GM12878 (cell line): Measurements from ENCODE around the gene ETV6. TPM values are rescaled to one million over a fixed set of nuclear protein-coding genes. Genes with fewer than 3 reads are reported as not detected.

ENCODE experiments used
- ATAC-seq: fragments of 200-7000 bp; cut with Tn5 transposase; 3 replicates; pipeline ENCODE4 v1.9.1; 2020; ENCODE audit warnings: mild to moderate bottlenecking, moderate library complexity
- BruUV-seq: library from RNA; stranded (reverse); fragments of 400-500 nt; replicated peaks from 2 replicates; lab custom pipeline; 2021; lab: Mats Ljungman, UMichigan
- CTCF ChIA-PET: fragments of 300-600 bp; sonication (Branson Sonifier 250); formaldehyde crosslinking; extraction: SDS; loops from one replicate; lab custom pipeline; 2021; ENCODE audit warnings: inconsistent platforms; lab: Yijun Ruan, JAX
- POLR2A ChIA-PET: fragments of 350-600 bp; formaldehyde crosslinking; extraction: SDS; loops from one replicate; lab custom pipeline; 2021; ENCODE audit warnings: inconsistent platforms; lab: Charles Lee
- RAD21 ChIA-PET: fragments of 300-600 bp; sonication (Branson Sonifier 250); formaldehyde crosslinking; loops from one replicate; lab custom pipeline; 2023; ENCODE audit warnings: antibody characterized with exemption; ENCODE audit not compliant: unreplicated experiment; lab: Charles Lee
- SMC1A ChIA-PET: fragments of 300-600 bp; sonication (Branson Sonifier 250); formaldehyde crosslinking; loops from one replicate; lab custom pipeline; 2023; ENCODE audit not compliant: unreplicated experiment, uncharacterized antibody; lab: Charles Lee
- DNase-seq: peaks from one replicate; pipeline ENCODE4 v3.0.0-alpha.2; 2011; ENCODE audit warnings: low read depth, low spot score
- FAIRE-seq: peaks from 3 replicates; lab custom pipeline; 2011; peaks lifted over from hg19 to GRCh38; lab: Jason Lieb, UNC
- H2AFZ ChIP-seq: 2 replicates; pipeline ENCODE4 v1.6.0; 2011; ENCODE audit warnings: low read depth, low read length, control low read depth; ENCODE audit not compliant: control insufficient read depth
- H3K27ac ChIP-seq: 2 replicates; pipeline ENCODE4 v1.5.1; 2011; ENCODE audit warnings: control low read depth; ENCODE audit not compliant: control insufficient read depth, insufficient read depth
- H3K27me3 ChIP-seq, 2 experiments: replicated peaks in 1 of 2; 2 replicates each; pipeline versions ENCODE4 v1.6.0 to v1.6.1; 2011; ENCODE audit warnings: low read length in 1 of 2; ENCODE audit not compliant: control insufficient read depth in 2 of 2, insufficient read depth in 2 of 2
- H3K36me3 ChIP-seq, 2 experiments: 2 replicates each; pipeline ENCODE4 v1.5.1; 2011; ENCODE audit warnings: low read length in 1 of 2; ENCODE audit not compliant: control insufficient read depth in 2 of 2, insufficient read depth in 2 of 2
- H3K4me1 ChIP-seq: 2 replicates; pipeline ENCODE4 v1.6.1; 2011; ENCODE audit warnings: mild to moderate bottlenecking, low read length, moderate library complexity, mixed read lengths; ENCODE audit not compliant: control insufficient read depth, insufficient read depth
- H3K4me2 ChIP-seq: 2 replicates; pipeline ENCODE4 v1.6.0; 2011; ENCODE audit warnings: control low read depth; ENCODE audit not compliant: control insufficient read depth, insufficient read depth
- H3K4me3 ChIP-seq: fragments of 200-600 bp; sonication (generic); 2 replicates; pipeline ENCODE4 v1.5.1; 2016
- H3K79me2 ChIP-seq: 2 replicates; pipeline ENCODE4 v1.6.0; 2011; ENCODE audit warnings: low read length; ENCODE audit not compliant: control insufficient read depth, insufficient read depth
- H3K9ac ChIP-seq: 2 replicates; pipeline ENCODE4 v1.8.0; 2011; ENCODE audit warnings: low read length, control low read depth, mixed read lengths; ENCODE audit not compliant: control insufficient read depth, insufficient read depth
- H3K9me3 ChIP-seq: replicated peaks from 3 replicates; pipeline ENCODE4 v1.5.1; 2011; ENCODE audit warnings: mild to moderate bottlenecking, low read length; ENCODE audit not compliant: control insufficient read depth, insufficient read depth
- H4K20me1 ChIP-seq: 2 replicates; pipeline ENCODE4 v1.6.0; 2011; ENCODE audit not compliant: control insufficient read depth, insufficient read depth
- BCLAF1 ChIP-seq: fragments of 450-650 bp; IDR thresholded peaks from 2 replicates; pipeline ENCODE4 v1.6.1; 2017; ENCODE audit warnings: antibody characterized with exemption, mild to moderate bottlenecking, moderate library complexity
- HDGF ChIP-seq: fragments of 450-650 bp; IDR thresholded peaks from 2 replicates; pipeline ENCODE4 v1.6.1; 2016; ENCODE audit warnings: antibody characterized with exemption
- MYC ChIP-seq: IDR thresholded peaks from 2 replicates; pipeline ENCODE4 v1.6.1; 2011; ENCODE audit warnings: mild to moderate bottlenecking, low read length, moderate library complexity, inconsistent platforms; ENCODE audit not compliant: insufficient read depth, insufficient replicate concordance, insufficient read length, severe bottlenecking
- PAX8 ChIP-seq: fragments of 450-650 bp; IDR thresholded peaks from 2 replicates; pipeline ENCODE4 v1.6.1; 2017; ENCODE audit warnings: mild to moderate bottlenecking, moderate library complexity
- RCOR1 ChIP-seq: conservative IDR thresholded peaks from 2 replicates; pipeline ENCODE4 v1.6.1; 2012; ENCODE audit warnings: low read depth, low read length, improper control_type of control experiment
- SUPT20H ChIP-seq: IDR thresholded peaks from 2 replicates; pipeline ENCODE4 v1.6.1; 2011; ENCODE audit warnings: low read depth, mild to moderate bottlenecking, low read length, moderate library complexity, borderline replicate concordance; ENCODE audit not compliant: control insufficient read depth
- WGBS: methylation state at CpG from one replicate; pipeline ENCODE4 v1.1.6; 2016; ENCODE audit warnings: low lambda C conversion rate; ENCODE audit not compliant: insufficient replicate concordance, insufficient coverage; ENCODE audit errors: missing lambda C conversion rate; 5-methylcytosine and 5-hydroxymethylcytosine counted together
- in situ Hi-C: fragments of 300-500 bp; cut with MboI; formaldehyde crosslinking; loops from 9 replicates; pipeline ENCODE4 v1.14.3; 2018; ENCODE audit warnings: mixed read lengths
- intact Hi-C: fragments of 100-400 bp; cut with micrococcal nuclease; formaldehyde crosslinking; loops from one replicate; pipeline ENCODE4 v1.14.2; 2022; ENCODE audit not compliant: unreplicated experiment
- polyA plus RNA-seq, 11 experiments: library from polyadenylated mRNA; depleted of rRNA in 4 of 11; unstranded in 6 of 11; stranded (reverse) in 5 of 11; fragments of >200 nt; fragmentation: Nextera tagmentation in 4 of 11; fragmentation: Illumina TruSeq in 1 of 11; extraction: Ambion mirVana in 4 of 11; extraction: Trizol in 1 of 11; gene quantifications; 1 replicate in 1 of 11; 2 replicates in 10 of 11; pipeline versions ENCODE4 v1.2.1 to v1.2.3, GENCODE V29; 2011 to 2016; ENCODE audit warnings: inconsistent platforms in 2 of 11, missing spikeins in 2 of 11, low read depth in 1 of 11
- total RNA-seq, 4 experiments: library from RNA; depleted of rRNA in 3 of 4; stranded (reverse); fragments of >200 nt in 3 of 4; fragmentation: Illumina TruSeq in 1 of 4; extraction: Trizol in 1 of 4; gene quantifications; 2 replicates each; pipeline versions ENCODE4 v1.2.1 to v1.2.3, GENCODE V29; 2013 to 2021
- TF ChIP-seq, protein P1 (sequence below): fragments of 450-650 bp; IDR thresholded peaks from 2 replicates; pipeline ENCODE4 v1.6.1; 2016; ENCODE audit warnings: mild to moderate bottlenecking
- TF ChIP-seq, protein P2 (sequence below): fragments of 450-650 bp; IDR thresholded peaks from 2 replicates; pipeline ENCODE4 v1.6.1; 2014; ENCODE audit warnings: mild to moderate bottlenecking
- TF ChIP-seq, protein P3 (sequence below): fragments of 450-650 bp; IDR thresholded peaks from 2 replicates; pipeline ENCODE4 v1.6.1; 2017; ENCODE audit warnings: mild to moderate bottlenecking
- TF ChIP-seq, protein P4 (sequence below): fragments of 450-650 bp; formaldehyde crosslinking; IDR thresholded peaks from 2 replicates; pipeline ENCODE4 v1.5.0; 2022; ENCODE audit warnings: mild to moderate bottlenecking, missing genetic modification characterization

Gene ETV6
- total and polyA plus RNA-seq, 10 of the 15 experiments (the other 5 are each of a cell fraction or from before 2014, with no cell fraction given): 6.6 to 74.8 (median 24.6) TPM

- in situ Hi-C loops: no loop called here
- Histone ChIP-seq H4K20me1 (no peaks in the 10 kb centered on the region), H3K9ac (no peak overlapping the region), H3K4me2 (no peak overlapping the region), H3K79me2 (peaks cover 47% of the 10 kb centered on the region), H2AFZ (no peak overlapping the region), H3K27me3 (no peaks in the 10 kb centered on the region), H3K9me3 (peaks cover 3% of the 10 kb centered on the region; the same call in 1 of the 3 replicates), H3K27ac (no peak overlapping the region), H3K4me1 (peaks cover 9% of the 10 kb centered on the region; the same call in 1 of the 2 replicates), H3K4me3 (no peak overlapping the region), H3K36me3 (peaks cover 3 to 22% of the 10 kb centered on the region in 2 experiments)
- no peak for DNase-seq
- SMC1A ChIA-PET: interaction anchor here (1.9 to 14.2 kb wide), 3 partner anchors 13 to 37 kb away, joined by 4 to 117 read pairs (median 5); no protein-coding TSS in a partner anchor
- FAIRE-seq: no peak
- ATAC-seq: no peak
- intact Hi-C loops: no loop called here
- 90% methylated on average over 5 of the region's 5 CpGs for WGBS
- CTCF ChIA-PET: interaction anchor here (0.7 to 1.6 kb wide), 4 partner anchors 13 to 237 kb away, joined by 3 to 6 read pairs (median 3); no protein-coding TSS in a partner anchor
- RAD21 ChIA-PET: interaction anchor here (0.5 to 1.2 kb wide), 4 partner anchors 9 to 36 kb away, joined by 3 read pairs; no protein-coding TSS in a partner anchor
- no TSS peak for BruUV-seq
- POLR2A ChIA-PET: interaction anchor here (2.1 kb wide), 1 partner anchor 15 kb away, joined by 6 read pairs; no protein-coding TSS in a partner anchor
- TF ChIP-seq, protein P1, sequence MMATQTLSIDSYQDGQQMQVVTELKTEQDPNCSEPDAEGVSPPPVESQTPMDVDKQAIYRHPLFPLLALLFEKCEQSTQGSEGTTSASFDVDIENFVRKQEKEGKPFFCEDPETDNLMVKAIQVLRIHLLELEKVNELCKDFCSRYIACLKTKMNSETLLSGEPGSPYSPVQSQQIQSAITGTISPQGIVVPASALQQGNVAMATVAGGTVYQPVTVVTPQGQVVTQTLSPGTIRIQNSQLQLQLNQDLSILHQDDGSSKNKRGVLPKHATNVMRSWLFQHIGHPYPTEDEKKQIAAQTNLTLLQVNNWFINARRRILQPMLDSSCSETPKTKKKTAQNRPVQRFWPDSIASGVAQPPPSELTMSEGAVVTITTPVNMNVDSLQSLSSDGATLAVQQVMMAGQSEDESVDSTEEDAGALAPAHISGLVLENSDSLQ: no peak
- TF ChIP-seq MYC: no peak
- TF ChIP-seq, protein P2, sequence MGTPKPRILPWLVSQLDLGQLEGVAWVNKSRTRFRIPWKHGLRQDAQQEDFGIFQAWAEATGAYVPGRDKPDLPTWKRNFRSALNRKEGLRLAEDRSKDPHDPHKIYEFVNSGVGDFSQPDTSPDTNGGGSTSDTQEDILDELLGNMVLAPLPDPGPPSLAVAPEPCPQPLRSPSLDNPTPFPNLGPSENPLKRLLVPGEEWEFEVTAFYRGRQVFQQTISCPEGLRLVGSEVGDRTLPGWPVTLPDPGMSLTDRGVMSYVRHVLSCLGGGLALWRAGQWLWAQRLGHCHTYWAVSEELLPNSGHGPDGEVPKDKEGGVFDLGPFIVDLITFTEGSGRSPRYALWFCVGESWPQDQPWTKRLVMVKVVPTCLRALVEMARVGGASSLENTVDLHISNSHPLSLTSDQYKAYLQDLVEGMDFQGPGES: no peak
- no peak for TF ChIP-seq SUPT20H
- no peak for TF ChIP-seq PAX8
- TF ChIP-seq, protein P3, sequence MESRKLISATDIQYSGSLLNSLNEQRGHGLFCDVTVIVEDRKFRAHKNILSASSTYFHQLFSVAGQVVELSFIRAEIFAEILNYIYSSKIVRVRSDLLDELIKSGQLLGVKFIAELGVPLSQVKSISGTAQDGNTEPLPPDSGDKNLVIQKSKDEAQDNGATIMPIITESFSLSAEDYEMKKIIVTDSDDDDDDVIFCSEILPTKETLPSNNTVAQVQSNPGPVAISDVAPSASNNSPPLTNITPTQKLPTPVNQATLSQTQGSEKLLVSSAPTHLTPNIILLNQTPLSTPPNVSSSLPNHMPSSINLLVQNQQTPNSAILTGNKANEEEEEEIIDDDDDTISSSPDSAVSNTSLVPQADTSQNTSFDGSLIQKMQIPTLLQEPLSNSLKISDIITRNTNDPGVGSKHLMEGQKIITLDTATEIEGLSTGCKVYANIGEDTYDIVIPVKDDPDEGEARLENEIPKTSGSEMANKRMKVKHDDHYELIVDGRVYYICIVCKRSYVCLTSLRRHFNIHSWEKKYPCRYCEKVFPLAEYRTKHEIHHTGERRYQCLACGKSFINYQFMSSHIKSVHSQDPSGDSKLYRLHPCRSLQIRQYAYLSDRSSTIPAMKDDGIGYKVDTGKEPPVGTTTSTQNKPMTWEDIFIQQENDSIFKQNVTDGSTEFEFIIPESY: no peak
- TF ChIP-seq, protein P4, sequence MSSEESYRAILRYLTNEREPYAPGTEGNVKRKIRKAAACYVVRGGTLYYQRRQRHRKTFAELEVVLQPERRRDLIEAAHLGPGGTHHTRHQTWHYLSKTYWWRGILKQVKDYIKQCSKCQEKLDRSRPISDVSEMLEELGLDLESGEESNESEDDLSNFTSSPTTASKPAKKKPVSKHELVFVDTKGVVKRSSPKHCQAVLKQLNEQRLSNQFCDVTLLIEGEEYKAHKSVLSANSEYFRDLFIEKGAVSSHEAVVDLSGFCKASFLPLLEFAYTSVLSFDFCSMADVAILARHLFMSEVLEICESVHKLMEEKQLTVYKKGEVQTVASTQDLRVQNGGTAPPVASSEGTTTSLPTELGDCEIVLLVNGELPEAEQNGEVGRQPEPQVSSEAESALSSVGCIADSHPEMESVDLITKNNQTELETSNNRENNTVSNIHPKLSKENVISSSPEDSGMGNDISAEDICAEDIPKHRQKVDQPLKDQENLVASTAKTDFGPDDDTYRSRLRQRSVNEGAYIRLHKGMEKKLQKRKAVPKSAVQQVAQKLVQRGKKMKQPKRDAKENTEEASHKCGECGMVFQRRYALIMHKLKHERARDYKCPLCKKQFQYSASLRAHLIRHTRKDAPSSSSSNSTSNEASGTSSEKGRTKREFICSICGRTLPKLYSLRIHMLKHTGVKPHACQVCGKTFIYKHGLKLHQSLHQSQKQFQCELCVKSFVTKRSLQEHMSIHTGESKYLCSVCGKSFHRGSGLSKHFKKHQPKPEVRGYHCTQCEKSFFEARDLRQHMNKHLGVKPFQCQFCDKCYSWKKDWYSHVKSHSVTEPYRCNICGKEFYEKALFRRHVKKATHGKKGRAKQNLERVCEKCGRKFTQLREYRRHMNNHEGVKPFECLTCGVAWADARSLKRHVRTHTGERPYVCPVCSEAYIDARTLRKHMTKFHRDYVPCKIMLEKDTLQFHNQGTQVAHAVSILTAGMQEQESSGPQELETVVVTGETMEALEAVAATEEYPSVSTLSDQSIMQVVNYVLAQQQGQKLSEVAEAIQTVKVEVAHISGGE (CRISPR knock-in tag): no peak
- TF ChIP-seq HDGF: no peak
- TF ChIP-seq RCOR1: no peak
- no peak for TF ChIP-seq BCLAF1
Observed at GRCh38 chr12:11797317-11797913, 147.9 kb downstream of the ETV6 start.
